NB4 (cell line): ENCODE data around the gene MBNL3.

Source experiments
- CTCF ChIP-seq: IDR thresholded peaks from one replicate; pipeline ENCODE4 v1.5.1; 2012; ENCODE audit warnings: low read depth, low read length
- POLR2A ChIP-seq: IDR thresholded peaks from 2 replicates; pipeline ENCODE4 v1.6.1; 2011; ENCODE audit warnings: mild to moderate bottlenecking; ENCODE audit not compliant: insufficient read length; ENCODE audit errors: extremely low read depth

- TF ChIP-seq CTCF (no peak), POLR2A (no peak)
Measured at GRCh38 chrX:132518401-132518800, 29.6 kb upstream of the MBNL3 start.
